Measurements from ENCODE around the gene TPGS2.
"Not testable (repeated sequence)": the region's sequence is repeated elsewhere in the genome, so short reads cannot be mapped to it uniquely, and the experiment has no call there.

The TPGS2 gene, protein sequence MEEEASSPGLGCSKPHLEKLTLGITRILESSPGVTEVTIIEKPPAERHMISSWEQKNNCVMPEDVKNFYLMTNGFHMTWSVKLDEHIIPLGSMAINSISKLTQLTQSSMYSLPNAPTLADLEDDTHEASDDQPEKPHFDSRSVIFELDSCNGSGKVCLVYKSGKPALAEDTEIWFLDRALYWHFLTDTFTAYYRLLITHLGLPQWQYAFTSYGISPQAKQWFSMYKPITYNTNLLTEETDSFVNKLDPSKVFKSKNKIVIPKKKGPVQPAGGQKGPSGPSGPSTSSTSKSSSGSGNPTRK

DNA sequence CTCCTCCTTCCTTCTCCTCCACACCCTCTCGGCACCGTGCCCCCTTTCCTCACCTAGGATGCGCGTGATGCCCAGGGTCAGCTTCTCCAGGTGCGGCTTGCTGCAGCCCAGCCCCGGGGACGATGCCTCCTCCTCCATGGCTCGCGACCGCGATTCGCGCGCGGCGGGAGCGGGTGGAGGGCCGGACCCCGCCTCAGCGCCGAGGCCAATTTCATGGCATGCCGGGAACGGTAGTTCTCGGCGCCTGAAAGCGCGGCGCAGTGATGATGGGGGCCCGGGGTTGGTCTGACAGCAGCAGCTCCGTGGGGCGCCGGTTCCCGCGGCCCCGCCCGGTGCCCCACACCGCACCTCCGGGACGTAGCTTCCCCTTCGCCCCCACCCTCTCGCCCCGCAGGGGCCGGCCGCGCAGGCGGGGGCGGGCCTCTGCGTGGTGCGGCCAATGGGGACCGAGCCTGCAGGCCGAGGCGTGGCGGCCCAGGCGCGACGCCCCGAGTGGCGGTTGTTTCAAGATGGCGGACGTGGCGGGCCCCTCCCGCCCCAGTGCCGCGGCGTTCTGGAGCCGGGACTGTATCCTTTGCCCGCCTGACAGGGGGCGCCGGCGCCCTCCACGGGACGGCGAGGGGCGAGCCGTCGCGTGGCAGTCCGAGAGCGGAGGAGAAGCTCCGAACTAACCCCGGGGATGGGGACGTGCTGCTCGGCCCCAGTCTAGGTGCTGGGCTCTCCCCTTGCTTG is at the start of gene TPGS2, which contains the start of gene KIAA1328:
Gene TPGS2, minus strand, starts transcription at position 373 of the 732 bp plus-strand sequence. Its CDS starts 235 bp downstream, at position 138.
Gene KIAA1328, plus strand, starts transcription at position 498 of the 732 bp plus-strand sequence. Its CDS starts 12 bp downstream, at position 510.
- DNase-seq: peak; percentile 78 to 86

DNA sequence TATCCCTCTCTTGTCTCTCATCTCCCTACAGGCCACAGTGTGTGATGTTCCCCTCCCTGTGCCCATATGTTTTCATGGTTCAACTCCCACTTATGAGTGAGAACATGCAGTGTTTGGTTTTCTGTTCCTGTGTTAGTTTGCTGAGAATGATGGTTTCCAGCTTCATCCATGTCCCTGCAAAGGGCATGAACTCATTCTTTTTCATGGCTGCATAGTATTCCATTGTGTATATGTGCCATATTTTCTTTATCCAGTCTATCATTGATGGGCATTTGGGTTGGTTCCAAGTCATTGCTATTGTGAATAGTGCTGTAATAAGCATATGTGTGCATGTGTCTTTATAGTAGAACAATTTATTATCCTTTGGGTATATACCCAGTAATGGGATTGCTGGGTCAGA is 45.0 kb upstream of the TPGS2 start:
- not testable (repeated sequence) for DNase-seq

DNA sequence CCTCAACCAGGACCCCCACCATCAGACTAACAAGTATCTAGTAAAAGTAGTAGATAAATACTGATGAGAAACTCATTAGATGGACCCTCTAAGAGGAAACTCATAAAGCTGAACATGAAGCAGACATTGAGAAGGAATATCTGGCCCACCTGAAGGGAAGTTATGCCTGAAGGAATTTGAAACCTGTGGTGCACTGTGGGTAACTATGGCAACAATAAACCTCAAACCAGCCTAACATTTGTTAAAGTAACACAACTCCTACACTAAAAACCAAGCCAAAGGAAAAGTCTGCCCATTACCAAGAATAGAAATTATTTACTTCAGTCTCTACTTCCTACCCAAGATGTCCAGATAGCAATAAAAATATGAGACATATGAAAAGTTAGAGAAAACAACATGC is 43.5 kb upstream of the TPGS2 start:
- peak in 1 of 2 donors; percentile 10 for DNase-seq

DNA sequence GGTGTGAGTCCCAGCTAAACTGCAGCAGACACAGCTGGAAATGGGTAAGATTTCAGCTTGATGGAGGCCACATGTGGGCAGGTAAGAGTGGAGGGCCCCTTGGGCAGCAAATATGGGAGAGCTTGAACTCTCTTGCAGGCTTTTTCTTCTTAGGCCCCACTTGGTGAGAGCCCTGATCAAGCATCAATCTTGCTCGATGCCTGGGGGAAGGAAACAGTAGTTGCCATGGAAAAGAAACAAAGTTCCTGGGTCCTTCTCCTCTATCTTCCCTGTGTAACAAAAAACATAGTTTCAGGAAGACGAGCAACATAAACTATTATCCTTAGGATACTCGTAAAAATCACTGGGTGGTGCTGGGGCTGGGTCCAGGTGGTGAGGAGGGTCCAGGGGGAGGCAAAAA is 43.0 kb upstream of the TPGS2 start:
- no peak for DNase-seq

DNA sequence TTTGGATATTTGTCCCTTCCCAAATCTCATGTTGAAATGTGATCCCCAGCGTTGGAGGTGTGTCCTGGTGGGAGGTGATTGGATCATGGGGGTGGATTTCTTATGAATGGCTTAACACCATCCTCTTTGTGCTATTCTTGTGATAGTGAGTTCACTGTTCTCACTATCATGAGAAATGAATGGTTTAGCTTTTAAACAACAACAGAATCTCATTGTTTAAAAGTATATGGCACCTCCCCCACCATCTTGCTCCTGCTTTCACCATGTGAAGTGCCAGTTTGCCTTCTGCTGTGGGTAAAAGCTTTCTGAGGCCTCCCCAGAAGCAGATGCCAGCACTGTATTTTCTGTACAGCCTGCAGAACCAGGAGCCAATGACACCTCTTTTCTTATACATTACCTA is 38.3 kb upstream of the TPGS2 start:
- DNase-seq: peak in 1 of 2 donors; percentile 20

DNA sequence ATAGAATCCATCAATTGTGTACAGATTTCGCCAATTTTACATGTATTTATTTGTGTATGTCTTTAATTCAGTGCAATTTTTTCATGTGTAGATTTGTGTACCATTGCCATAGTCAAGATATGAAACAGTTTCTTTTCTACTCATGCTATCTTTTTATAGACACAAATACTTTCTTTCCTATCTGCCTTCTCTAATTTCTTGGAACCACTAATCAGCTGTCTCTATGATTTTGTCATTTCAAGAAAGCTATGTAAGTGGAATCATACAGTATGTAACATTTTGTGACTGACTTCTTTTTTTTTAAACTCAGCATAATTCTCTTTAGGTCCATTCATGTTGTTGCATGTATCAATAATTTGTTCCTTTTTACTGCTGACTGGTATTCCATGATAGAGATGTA is 33.4 kb upstream of the TPGS2 start:
- DNase-seq: no peak

DNA sequence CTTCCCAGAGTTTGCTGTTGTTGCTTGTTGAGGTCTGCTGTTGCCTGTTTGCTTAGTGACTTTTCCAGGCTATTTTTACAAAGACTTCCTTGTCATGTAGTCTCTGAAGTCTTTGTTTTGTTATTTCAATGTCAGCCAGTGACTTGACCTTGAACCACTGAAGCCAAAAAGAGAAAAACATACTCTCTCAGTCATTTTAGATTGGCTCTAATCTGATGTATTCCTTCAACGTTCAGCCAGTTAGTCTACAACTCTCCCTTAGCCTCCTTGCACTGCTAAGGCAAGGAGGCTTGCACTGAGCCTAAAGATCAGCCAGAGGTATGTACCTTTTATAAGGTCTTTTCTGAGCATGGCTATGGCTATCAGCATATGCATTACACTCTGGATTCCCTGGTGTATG is 28.0 kb upstream of the TPGS2 start:
- no peak for DNase-seq

DNA sequence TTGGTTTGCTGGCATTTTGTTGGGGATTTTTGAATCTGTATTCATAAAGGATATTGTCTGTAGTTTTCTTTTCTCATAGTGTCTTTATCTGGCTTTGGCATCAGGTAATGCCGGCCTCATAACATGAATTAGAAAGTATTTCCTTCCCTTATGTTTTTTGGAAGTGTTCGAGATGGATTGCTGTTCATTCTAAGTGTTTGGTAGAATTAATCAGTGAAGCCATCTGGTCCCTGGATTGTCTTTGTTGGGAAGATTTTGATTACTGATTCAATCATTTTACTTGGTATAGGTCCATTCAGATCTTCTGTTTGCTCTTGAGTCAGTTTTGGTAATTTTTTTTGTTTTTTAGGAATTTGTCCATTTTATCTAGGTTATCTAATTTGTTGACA is 22.4 kb upstream of the TPGS2 start:
- no peak for DNase-seq

DNA sequence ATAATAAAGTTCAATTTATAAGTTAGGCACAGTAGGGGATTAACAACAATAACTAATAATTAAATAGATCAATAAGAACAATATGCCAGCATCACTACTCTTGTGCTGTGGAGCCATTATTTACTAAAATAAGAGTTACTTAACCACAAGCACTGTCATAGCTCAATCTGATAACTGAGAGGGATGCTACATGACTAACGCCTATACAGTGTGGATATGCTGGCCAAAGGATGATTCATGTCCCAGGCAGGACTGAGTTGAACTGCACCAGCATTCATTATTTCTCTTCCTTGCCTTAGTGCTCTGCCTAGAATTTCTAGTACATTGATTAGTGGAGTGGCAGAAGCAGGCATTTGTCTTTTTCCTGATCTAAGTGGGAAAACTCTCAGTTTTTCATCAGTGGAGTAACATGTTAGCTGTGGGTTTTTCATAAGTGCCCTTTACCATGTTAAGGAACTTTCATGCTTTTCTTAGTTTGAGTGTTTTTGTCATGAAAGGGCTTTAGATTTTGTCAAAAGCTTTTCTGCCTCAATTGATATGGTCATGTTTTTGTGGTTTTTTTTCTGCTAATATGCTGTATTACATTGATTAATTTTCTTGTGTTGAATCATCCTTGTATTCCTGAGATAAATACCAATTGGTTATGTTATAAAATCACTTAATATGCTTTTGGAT is 21.9 kb upstream of the TPGS2 start:
- DNase-seq: no peak

DNA sequence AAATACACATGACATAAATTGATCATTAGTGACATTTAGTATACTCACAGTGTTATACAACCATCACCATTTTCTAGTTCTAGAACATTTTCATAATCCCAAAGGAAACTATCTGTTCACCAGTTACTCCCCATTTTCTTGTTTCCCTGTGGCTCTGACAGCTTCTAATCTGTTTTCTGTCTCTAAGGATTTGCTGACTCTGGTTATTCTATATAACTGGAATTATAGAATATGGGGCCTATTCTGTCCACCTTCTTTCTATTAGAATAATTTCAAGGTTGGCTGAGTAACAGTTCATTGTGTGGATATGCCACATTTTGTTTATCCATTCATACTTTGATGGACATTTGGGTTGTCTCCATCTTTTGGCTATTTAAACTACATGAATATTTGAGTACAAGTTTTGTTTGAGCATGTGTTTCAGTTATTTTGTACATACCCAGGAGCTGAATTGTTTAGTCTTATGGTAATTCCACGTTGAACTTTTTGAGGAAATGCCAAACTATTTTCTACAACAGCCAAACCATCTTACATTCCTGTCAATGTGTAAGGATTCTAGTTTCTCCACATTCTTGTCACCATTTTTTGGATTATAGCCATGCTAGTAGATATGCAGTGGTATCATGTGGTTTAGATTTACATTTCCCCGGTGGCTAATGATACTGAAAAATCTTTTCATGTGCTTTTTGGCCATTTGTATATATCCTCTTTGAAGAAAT is 20.6 kb upstream of the TPGS2 start:
- no peak for DNase-seq

DNA sequence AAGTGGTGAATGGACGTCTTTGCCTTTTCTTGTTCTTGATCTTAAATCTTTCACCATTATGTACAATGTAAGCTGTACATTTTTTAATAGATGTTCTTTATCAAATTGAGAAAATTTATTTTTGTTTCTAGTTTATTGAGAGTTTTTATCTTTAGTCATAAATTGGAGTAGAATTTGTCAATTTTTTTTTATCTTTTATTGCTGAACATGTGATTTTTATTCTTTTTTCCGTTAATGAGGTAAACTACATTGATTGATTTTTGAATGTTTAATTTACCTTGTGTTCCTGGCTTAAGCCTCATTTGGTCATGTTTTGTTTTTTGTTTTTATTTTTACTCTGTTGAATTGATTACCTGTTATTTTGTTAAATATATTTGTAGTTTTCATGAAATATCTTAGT is 19.8 kb upstream of the TPGS2 start:
- DNase-seq: no peak

DNA sequence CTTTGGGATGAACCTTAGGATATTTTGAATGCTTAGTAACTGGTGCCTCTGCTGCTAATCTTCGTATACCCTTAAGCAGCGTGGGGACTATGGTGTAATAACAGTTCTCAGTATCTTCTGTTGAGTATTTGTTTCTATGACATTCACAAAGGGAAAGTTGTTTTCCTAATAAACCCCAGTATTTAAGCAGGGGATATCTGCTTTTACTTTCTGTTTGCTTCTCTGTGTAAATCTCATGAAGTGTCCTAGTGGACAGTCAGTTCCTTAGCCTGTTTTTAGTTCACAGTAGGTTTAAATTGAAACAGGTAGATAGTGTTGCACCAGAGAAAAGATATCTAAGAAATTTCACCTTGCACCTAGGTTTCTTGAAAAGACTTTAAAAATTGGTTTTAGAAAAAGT is 15.0 kb upstream of the TPGS2 start:
- no peak for DNase-seq

DNA sequence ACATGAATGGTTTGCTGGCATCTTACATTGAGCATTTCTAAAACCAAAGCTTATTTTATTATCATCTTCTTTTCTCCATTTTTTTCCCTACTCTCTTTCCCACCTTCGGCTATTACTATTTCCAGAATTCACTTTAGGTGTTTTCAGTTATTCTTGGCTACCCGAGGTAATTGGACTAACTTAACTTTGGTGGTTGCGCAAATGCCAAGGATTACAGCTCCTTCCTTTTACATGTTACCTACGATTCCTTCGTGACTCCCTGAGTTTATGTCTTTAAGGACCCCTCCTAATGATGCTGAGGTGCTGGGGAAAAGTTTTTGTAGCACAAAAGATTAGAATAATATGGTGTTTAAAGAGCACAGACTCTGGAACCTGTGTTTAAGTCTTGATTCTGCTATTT is 14.4 kb upstream of the TPGS2 start:
- DNase-seq: no peak

DNA sequence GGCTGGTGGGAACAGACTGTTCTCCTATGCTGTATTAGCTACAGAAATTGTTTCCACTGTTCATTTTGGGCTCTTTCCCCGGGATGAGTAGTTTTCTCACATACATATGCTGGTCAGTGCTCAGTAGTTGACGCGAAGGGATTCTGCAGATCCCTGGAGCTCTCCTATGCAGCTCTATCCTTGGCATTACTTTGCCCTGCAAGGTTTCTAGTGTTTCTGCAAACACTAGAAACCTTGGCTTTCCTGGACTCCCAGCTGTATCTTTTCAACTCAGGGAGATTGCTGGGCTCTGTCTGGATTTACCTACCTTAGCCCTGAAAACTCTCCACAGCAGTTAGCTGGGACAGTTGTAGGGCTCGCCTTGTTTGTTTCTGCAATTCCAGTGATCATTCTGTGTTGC is 11.0 kb upstream of the TPGS2 start:
- DNase-seq: no peak

DNA sequence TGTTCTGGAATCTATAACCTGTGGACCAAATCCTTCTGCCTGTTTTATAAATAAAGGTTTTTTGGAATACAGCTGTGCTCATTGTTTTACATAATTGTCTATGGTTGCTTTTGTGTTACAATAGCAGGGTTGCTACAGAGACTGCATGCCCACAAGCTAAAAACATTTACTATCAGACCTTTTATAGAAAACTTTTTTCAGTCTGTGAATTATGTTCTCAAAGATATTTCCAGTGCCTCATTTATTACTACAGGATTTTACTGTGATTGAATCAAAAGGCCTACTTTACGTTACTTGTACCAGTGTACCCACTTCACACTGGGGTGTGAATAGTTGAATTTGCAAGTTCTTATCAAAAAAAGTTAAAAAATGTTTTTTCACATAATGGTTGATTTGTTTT is 7.1 kb upstream of the TPGS2 start:
- no peak for DNase-seq

DNA sequence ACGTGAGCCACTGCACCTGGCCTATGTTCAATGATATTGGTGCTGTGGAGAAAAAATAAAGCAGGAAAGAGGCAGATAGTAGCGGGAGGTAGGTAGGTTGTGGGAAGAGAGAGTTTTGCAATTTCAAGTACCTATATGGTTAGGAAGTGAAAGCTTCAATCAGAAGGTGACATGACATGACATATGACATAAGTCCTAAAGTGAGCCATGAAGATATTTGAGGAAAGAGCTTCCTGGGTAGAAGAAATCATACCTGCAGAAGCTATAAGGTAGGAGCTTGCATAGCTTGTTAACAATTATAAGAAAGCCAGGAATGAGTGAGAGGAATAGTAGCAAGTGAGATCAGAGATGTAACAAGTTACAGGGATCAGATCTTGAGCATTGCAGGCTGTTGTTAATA is 4.3 kb upstream of the TPGS2 start:
- DNase-seq: no peak

DNA sequence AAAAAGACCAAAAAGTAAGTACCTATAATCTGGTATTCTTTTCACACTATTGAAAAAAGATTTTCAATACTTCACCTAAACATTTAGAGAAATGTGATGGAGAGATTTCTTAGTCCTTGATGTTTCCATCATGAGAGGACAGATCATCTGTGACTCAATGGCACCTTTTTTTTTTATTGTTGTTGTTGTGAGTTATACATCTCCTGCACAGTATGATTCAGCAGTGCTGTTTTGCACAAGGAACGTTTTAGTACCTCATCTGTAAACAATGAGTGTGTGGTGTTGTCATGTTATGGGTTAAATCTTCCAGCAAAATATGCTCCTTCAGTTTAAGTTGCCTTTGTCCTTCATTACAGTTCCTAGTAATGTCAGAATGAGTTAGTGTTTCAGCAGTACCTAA is 2.3 kb upstream of the TPGS2 start:
- no peak for DNase-seq

DNA sequence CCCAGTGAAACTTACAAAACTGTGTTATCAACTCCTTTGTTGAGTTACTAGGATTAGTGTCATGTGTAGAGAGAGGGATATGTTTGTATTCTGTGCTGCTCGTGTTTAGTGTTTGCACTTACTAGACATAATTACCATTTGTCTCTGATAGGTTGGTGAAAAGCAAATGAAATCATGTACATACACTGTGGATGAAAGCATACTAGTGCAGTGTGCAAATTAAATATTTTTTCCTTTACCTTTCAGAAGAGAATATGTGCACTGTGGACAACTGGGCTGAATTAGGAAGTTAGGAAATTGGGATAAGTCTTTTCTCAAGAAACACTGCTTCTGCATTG is 1.3 kb upstream of the TPGS2 start:
- DNase-seq: no peak

DNA sequence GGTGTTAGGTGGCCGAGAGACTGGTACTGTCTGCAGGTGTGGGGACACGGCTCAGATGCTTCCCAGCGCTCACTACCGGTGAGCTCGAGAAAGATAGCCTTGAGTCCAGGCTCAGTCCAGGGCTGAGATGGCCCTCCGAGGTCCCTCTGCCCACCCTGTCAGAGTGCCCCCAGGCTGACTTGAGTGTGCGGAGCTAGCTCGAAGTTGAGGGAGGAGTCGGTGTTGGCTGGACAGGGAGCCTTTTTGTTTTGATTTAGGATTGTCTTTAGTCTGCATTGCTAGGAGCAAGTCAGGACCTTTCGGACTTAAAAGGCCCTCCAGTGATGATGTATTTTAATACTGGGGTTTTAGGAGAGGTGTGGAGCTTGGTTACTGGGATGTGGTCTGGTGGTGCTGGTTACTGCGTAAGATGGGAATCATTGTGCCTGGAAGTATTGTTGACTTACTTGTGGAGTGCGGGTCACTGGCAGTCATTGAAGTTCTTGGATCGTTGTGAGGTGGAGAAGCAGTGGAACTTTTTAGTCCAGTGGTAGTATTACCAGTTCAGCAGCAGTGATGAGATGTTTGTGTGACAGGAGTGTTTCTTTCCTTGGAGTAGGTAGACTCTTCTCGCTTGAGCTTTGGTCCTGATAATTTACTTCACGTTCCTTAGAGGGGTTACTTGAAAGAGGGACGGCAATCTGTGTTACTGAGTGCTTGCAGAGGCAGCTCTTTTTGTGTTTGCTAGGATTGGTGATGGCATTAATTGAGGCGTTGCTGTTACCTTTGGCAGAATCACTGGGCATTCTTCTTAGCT is 758 bp upstream of the TPGS2 start:
- DNase-seq: no peak

DNA sequence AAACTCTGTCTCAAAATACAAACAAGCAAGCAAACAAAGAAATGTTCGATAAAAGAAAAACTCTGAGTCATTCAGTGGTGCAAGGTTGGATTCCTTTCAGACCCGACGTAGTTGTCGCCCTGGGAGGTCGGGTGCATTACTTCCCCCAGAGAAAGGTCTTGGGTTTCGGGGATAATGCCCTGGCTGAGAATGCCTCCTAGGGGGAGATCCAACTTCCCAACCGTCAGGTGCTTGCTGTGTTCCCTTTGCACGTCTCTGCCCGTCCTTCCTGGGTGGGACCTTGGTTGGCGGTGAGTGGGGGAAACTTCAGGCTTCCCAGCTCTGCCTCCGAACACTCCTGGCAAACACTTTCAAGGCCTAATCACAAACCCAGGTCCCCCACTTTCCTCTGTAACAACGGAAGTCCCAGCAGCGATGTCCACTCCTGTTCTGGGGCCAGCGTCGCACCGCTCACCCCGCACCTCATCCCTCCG is 609 bp downstream of the TPGS2 start:
- DNase-seq: peak in 1 of 2 donors; percentile 69

DNA sequence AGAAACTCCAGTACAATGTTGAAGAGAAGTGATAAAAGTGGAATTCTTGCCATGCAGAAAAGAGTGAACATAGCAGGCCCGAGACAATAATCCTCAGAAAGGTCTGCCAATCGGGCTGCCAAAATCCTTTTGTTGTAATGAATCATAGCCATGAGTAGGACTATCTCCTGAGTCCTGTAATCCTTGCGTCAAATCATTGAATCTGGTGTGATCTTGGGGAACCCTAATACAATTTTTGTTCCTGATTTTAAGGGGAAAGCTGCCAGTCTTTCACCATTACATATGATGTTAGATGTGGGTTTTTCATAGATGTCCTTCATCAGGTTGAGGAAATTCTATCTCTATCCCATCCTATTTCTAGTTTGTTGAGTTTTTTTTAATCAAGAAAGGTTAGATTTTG is 2.2 kb downstream of the TPGS2 start:
- no peak for DNase-seq

DNA sequence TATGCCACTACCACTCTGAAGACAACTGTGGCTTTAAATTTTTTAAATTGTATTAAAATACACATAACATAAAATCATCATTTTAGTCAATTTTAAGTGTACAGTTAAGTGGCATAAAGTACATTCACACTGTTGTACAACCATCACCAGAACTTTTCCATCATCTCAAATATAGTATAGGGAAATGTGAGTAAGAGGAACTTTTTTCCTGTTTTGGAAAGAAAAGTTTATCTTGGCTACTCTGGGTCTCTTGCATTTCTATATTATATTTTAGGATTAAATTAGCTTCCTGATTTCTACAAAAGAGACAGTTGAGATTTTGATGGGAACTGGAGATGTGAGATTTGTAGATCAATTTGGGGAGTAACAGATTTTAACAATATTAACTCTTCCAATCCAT is 3.3 kb downstream of the TPGS2 start:
- no peak for DNase-seq
